GM12892 (cell line): Measurements from ENCODE around the gene CAPN11.

Experiments used
- POLR2AphosphoS5 ChIP-seq: IDR thresholded peaks from 2 replicates; pipeline ENCODE4 v1.6.1; 2011; ENCODE audit warnings: low read depth, low read length, control low read depth
- TAF1 ChIP-seq: IDR thresholded peaks from 2 replicates; pipeline ENCODE4 v1.6.1; 2011; ENCODE audit warnings: low read depth, mild to moderate bottlenecking, control low read depth, low read length, borderline replicate concordance

DNA sequence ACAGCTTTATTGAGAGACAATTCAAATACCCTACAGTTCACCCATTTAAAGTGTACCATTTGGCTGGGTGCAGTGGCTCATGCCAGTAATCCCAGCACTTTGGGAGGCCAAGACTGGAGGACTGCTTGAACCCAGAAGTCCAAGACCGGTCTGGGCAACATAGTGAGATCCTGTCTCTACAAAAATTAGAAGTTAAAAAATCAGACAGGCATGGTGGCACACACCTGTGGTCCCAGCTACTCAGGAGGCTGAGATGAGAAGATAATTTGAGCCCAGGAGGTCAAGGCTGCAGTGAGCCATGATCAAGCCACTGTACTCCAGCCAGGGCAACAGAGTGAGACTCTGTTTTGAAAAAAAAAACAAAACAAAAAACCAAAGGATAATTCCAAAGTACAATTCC is 8.9 kb downstream of the CAPN11 start:
- no peak for TF ChIP-seq POLR2AphosphoS5
- TF ChIP-seq TAF1: no peak
